Smooth muscle cell (in vitro differentiated cells): Measurements from ENCODE around the gene MAGED1. TPM values are rescaled to one million over a fixed set of nuclear protein-coding genes. Genes with fewer than 3 reads are reported as not detected.
A peak's percentile ranks its signal among the peaks of the same experiment; 100 is the strongest.

Experiments used
- DNase-seq: peaks from one replicate; lab custom pipeline; 2025; ENCODE audit not compliant: unreplicated experiment; lab: John Stamatoyannopoulos, UW
- H2AFZ ChIP-seq: fragments of 200-600 bp; sonication (generic); 2 replicates; pipeline ENCODE4 v1.6.0; 2016; ENCODE audit warnings: antibody characterized with exemption, low read depth, mild to moderate bottlenecking
- H3F3A ChIP-seq: fragments of 200-600 bp; sonication (generic); 2 replicates; pipeline ENCODE4 v1.6.0; 2017; ENCODE audit warnings: antibody characterized with exemption, low read depth
- H3K27ac ChIP-seq: fragments of 200-600 bp; sonication (generic); 2 replicates; pipeline ENCODE4 v1.5.1; 2016; ENCODE audit warnings: low read depth, mild to moderate bottlenecking
- H3K27me3 ChIP-seq: fragments of 200-600 bp; sonication (generic); 2 replicates; pipeline ENCODE4 v1.6.1; 2016; ENCODE audit warnings: low read depth, mild to moderate bottlenecking
- H3K36me3 ChIP-seq: fragments of 200-600 bp; sonication (generic); 2 replicates; pipeline ENCODE4 v1.5.1; 2016; ENCODE audit warnings: low read depth
- H3K4me1 ChIP-seq: fragments of 200-600 bp; sonication (generic); 2 replicates; pipeline ENCODE4 v1.5.1; 2016; ENCODE audit warnings: low read depth
- H3K4me2 ChIP-seq: fragments of 200-600 bp; sonication (generic); 2 replicates; pipeline ENCODE4 v1.6.0; 2016; ENCODE audit warnings: mild to moderate bottlenecking
- H3K4me3 ChIP-seq: fragments of 200-600 bp; sonication (generic); 2 replicates; pipeline ENCODE4 v1.5.1; 2016; ENCODE audit warnings: mild to moderate bottlenecking
- H3K79me2 ChIP-seq: fragments of 200-600 bp; sonication (generic); 2 replicates; pipeline ENCODE4 v1.6.0; 2016; ENCODE audit warnings: low read depth, mild to moderate bottlenecking
- H3K9ac ChIP-seq: fragments of 200-600 bp; sonication (generic); 2 replicates; pipeline ENCODE4 v1.6.0; 2016; ENCODE audit warnings: low read depth
- H3K9me3 ChIP-seq: fragments of 200-600 bp; sonication (generic); replicated peaks from 2 replicates; pipeline ENCODE4 v1.5.1; 2016; ENCODE audit warnings: low read depth
- H4K20me1 ChIP-seq: fragments of 200-600 bp; sonication (generic); 2 replicates; pipeline ENCODE4 v1.6.0; 2016; ENCODE audit warnings: low read depth
- WGBS: methylation state at CpG from one replicate; pipeline ENCODE4 v1.1.7; 2016; ENCODE audit warnings: low lambda C conversion rate; 5-methylcytosine and 5-hydroxymethylcytosine counted together
- polyA plus RNA-seq: library from polyadenylated mRNA; unstranded; fragments of >200 nt; fragmentation: Nextera tagmentation; extraction: Ambion mirVana; gene quantifications from 2 replicates; pipeline ENCODE4 v1.2.1, GENCODE V29; 2016
- total RNA-seq: library from RNA; depleted of rRNA; stranded (reverse); fragments of >200 nt; gene quantifications from 2 replicates; pipeline ENCODE4 v1.2.3, GENCODE V29; 2014
- TF ChIP-seq, protein P1 (sequence below): fragments of 200-600 bp; sonication (generic); IDR thresholded peaks from 2 replicates; pipeline ENCODE4 v1.5.1; 2017; ENCODE audit warnings: borderline replicate concordance, mild to moderate bottlenecking, antibody characterized with exemption; ENCODE audit not compliant: insufficient read depth, poor library complexity, severe bottlenecking

MAGED1 gene, protein sequence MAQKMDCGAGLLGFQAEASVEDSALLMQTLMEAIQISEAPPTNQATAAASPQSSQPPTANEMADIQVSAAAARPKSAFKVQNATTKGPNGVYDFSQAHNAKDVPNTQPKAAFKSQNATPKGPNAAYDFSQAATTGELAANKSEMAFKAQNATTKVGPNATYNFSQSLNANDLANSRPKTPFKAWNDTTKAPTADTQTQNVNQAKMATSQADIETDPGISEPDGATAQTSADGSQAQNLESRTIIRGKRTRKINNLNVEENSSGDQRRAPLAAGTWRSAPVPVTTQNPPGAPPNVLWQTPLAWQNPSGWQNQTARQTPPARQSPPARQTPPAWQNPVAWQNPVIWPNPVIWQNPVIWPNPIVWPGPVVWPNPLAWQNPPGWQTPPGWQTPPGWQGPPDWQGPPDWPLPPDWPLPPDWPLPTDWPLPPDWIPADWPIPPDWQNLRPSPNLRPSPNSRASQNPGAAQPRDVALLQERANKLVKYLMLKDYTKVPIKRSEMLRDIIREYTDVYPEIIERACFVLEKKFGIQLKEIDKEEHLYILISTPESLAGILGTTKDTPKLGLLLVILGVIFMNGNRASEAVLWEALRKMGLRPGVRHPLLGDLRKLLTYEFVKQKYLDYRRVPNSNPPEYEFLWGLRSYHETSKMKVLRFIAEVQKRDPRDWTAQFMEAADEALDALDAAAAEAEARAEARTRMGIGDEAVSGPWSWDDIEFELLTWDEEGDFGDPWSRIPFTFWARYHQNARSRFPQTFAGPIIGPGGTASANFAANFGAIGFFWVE
- 409 and 422 TPM in 2 replicates for total RNA-seq
- polyA plus RNA-seq = 506 and 614 TPM in 2 replicates

DNA sequence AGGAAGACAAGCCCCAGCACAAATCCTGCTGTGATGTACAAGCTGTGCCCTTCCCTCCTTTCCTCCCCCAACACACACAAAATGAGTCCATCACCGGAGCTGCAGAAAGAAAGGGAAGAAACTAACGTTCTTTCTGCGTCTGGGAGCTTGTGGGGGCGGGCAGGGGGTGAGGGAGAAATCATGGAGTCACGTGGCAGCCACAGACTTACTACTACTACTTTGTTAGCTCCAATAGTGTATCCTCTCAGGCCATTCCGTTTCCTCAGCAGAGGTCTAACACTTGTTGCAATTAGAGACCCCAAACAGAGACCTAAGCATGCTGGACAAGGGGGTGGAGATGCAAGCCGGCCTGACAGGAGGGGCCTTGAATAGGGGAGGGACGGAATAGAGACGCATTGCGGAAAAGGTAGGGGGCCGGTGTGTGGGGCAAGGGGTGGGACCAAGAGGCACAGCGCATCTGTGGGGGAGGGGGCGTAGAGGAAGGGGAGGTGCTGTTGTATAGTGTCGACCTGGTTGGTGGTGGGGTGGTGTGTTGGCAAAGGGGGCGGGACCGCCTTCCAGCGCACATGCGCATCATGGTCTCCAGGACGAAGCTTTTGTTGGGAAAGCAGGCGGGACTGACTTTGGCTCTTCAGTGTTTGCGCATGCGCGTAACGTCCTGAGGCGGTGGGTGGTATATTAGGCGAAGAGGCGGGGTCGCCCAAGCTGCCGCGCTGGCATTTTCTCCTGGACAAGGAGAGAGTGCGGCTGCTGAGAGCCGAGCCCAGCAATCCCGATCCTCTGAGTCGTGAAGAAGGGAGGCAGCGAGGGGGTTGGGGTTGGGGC lies at the start of gene MAGED1:
TSS of gene MAGED1 (plus strand) at position 703 of the 825 bp plus-strand sequence. CDS start 682 bp downstream, outside the sequence.
- peak; percentile 55 for DNase-seq
- Histone ChIP-seq H4K20me1 (peaks cover 43% of the 10 kb centered on the region), H3K27ac (peak within 1 kb of the TSS; percentile 77), H3F3A (peaks cover 6% of the 10 kb centered on the region), H3K9me3 (no peaks in the 10 kb centered on the region), H3K27me3 (no peaks in the 10 kb centered on the region), H3K4me2 (peak within 1 kb of the TSS; percentile 90), H3K36me3 (no peaks in the 10 kb centered on the region), H3K79me2 (peaks cover 37% of the 10 kb centered on the region), H2AFZ (no peak within 1 kb of the TSS), H3K9ac (peak within 1 kb of the TSS; percentile 92), H3K4me3 (peak within 1 kb of the TSS; percentile 78), H3K4me1 (peaks cover 5% of the 10 kb centered on the region)
- 31% methylated on average over 31 of the region's 35 CpGs for WGBS
- TF ChIP-seq, protein P1, sequence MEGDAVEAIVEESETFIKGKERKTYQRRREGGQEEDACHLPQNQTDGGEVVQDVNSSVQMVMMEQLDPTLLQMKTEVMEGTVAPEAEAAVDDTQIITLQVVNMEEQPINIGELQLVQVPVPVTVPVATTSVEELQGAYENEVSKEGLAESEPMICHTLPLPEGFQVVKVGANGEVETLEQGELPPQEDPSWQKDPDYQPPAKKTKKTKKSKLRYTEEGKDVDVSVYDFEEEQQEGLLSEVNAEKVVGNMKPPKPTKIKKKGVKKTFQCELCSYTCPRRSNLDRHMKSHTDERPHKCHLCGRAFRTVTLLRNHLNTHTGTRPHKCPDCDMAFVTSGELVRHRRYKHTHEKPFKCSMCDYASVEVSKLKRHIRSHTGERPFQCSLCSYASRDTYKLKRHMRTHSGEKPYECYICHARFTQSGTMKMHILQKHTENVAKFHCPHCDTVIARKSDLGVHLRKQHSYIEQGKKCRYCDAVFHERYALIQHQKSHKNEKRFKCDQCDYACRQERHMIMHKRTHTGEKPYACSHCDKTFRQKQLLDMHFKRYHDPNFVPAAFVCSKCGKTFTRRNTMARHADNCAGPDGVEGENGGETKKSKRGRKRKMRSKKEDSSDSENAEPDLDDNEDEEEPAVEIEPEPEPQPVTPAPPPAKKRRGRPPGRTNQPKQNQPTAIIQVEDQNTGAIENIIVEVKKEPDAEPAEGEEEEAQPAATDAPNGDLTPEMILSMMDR = no peak

DNA sequence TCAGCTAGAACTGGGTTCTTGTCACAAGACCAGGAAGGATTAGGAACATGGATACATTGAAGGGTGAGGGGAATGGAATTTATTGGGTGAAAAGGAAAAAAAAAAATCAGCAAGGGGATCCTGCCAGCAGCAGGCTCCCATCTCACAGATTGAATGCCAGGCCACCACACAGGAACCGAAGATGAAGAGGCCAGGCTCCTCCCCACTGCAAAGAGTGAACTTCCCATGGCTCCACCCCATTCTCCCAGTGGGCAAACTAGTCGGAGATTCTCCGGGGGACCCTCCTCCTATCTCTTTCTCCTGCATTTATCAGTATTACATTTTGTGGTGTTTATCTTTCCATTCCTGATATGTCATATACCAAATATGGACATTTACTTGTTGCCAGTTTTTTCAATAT lies 46.0 kb upstream of the MAGED1 start:
- H4K20me1 ChIP-seq = peaks cover 18% of the 10 kb centered on the region
- WGBS = 66% methylated on average over 3 of the region's 3 CpGs
- no peak overlapping the region for H3K4me3 ChIP-seq
- no peak for DNase-seq
- H3K9me3 ChIP-seq = no peaks in the 10 kb centered on the region
- H3K27ac ChIP-seq = no peak overlapping the region
- no peaks in the 10 kb centered on the region for H3K79me2 ChIP-seq
- H2AFZ ChIP-seq = no peak overlapping the region
- H3K36me3 ChIP-seq = no peaks in the 10 kb centered on the region
- TF ChIP-seq, protein P1 = no peak
- no peaks in the 10 kb centered on the region for H3F3A ChIP-seq
- H3K4me1 ChIP-seq = peaks cover 11% of the 10 kb centered on the region
- no peak overlapping the region for H3K9ac ChIP-seq
- no peaks in the 10 kb centered on the region for H3K27me3 ChIP-seq
- H3K4me2 ChIP-seq = no peak overlapping the region

DNA sequence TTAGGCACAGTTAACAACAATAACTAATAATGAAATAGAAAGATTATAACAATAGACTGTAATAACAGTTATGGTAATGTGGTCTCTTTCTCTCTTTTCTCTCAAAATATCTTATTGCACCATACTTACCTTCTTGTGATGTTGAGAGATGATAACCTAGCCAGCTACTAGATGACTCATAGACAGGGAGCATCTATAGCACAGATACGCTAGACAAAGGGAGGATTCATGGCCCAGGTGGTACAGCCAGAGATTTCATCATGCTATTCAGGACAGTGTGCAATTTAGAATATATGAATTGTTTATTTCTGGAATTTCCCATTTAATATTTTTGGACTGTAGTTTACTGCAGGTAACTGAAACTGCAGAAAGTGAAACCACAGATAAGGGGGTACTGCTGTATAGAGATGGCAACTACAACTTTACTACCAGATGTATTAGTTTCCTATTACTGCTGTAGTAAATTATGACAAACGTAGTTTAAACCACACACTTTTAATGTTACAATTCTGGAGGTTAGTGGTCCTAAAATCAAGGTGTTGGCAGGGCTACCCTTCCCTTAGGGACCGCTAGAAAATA lies 41.8 kb upstream of the MAGED1 start:
- peaks cover 5% of the 10 kb centered on the region for H3K9me3 ChIP-seq
- H3K79me2 ChIP-seq = no peaks in the 10 kb centered on the region
- H4K20me1 ChIP-seq = peaks cover 14% of the 10 kb centered on the region
- DNase-seq = no peak
- no peak overlapping the region for H3K9ac ChIP-seq
- H3K27me3 ChIP-seq = no peaks in the 10 kb centered on the region
- peaks cover 11% of the 10 kb centered on the region for H3K4me1 ChIP-seq
- H3K4me2 ChIP-seq = no peak overlapping the region
- TF ChIP-seq, protein P1 = no peak
- H3F3A ChIP-seq = no peaks in the 10 kb centered on the region
- no peaks in the 10 kb centered on the region for H3K36me3 ChIP-seq
- H3K27ac ChIP-seq = no peak overlapping the region
- no peak overlapping the region for H2AFZ ChIP-seq
- WGBS = 61% methylated on average over 3 of the region's 3 CpGs
- no peak overlapping the region for H3K4me3 ChIP-seq
